ENCODE measurements around the gene UBE2O.

The UBE2O gene

GRCh38 chr17:76499267-76499667 lies 46.3 kb upstream of the UBE2O start:
- CTCF ChIA-PET, result interaction anchor here (0.6 to 3.6 kb wide), 13 partner anchors 11 to 423 kb away, joined by 3 to 15 read pairs (median 3); partner anchors contain the start of gene AANAT
- no peaks in the 10 kb centered on the region for H3K36me3 ChIP-seq (ENCODE audit: control insufficient read depth in 2 of 2, insufficient read depth in 1 of 2, low read length in 2 of 2)
- no peak overlapping the region for H3K4me3 ChIP-seq (ENCODE audit: low read depth, low read length)
- peaks cover 21% of the 10 kb centered on the region for H3K4me1 ChIP-seq (ENCODE audit: control insufficient read depth, insufficient read depth, low read length)
- H3K9me3 ChIP-seq (ENCODE audit: control insufficient read depth, insufficient read depth, low read depth, low read length), result no peaks in the 10 kb centered on the region
- POLR2A ChIA-PET, result interaction anchor here (0.6 to 1.0 kb wide), 4 partner anchors 84 to 172 kb away, joined by 3 to 8 read pairs (median 4); partner anchors contain the start of gene PRPSAP1
- no peak overlapping the region for H3K27ac ChIP-seq (ENCODE audit: extremely low read depth, low read depth, low read length)
- TF ChIP-seq GLI2 (tag by site-specific recombination; IDR thresholded peaks at IDR 0.05; ENCODE audit: borderline replicate concordance, low read depth) (no peak), ZBTB44 (tag by site-specific recombination; IDR thresholded peaks at IDR 0.05) (no peak), ZBTB20 (tag by site-specific recombination; IDR thresholded peaks at IDR 0.05) (peak; percentile 15; the same call in 1 of the 2 replicates), PRDM1 (tag by site-specific recombination; IDR thresholded peaks at IDR 0.05) (no peak), ZNF335 (tag by site-specific recombination; conservative IDR thresholded peaks at IDR 0.05) (no peak), ZNF792 (tag by site-specific recombination; IDR thresholded peaks at IDR 0.05) (no peak), ZNF558 (tag by site-specific recombination; IDR thresholded peaks at IDR 0.05) (no peak), TRIM28 (IDR thresholded peaks at IDR 0.05; ENCODE audit: borderline replicate concordance, low read length) (no peak), EGR2 (tag by site-specific recombination; IDR thresholded peaks at IDR 0.05; ENCODE audit: low read depth) (no peak), ZNF423 (tag by site-specific recombination; IDR thresholded peaks at IDR 0.05) (no peak), ZNF18 (tag by site-specific recombination; IDR thresholded peaks at IDR 0.05) (no peak), ZNF692 (tag by site-specific recombination; IDR thresholded peaks at IDR 0.05) (no peak), KLF1 (tag by site-specific recombination; IDR thresholded peaks at IDR 0.05) (no peak), KLF17 (tag by site-specific recombination; IDR thresholded peaks at IDR 0.05) (peak; percentile 53; the same call in 1 of the 2 replicates), ZSCAN4 (tag by site-specific recombination; IDR thresholded peaks at IDR 0.05) (no peak), GLIS2 (tag by site-specific recombination; IDR thresholded peaks at IDR 0.05) (peak; percentile 83), ZBTB26 (tag by site-specific recombination; optimal IDR thresholded peaks at IDR 0.05) (no peak), ZNF48 (tag by site-specific recombination; IDR thresholded peaks at IDR 0.05) (no peak), WT1 (tag by site-specific recombination; IDR thresholded peaks at IDR 0.05) (no peak), ZIC2 (tag by site-specific recombination; IDR thresholded peaks at IDR 0.05) (peak; percentile 63), ZNF202 (tag by site-specific recombination; IDR thresholded peaks at IDR 0.05; ENCODE audit: borderline replicate concordance) (no peak), REST (tag by site-specific recombination; IDR thresholded peaks at IDR 0.05) (no peak), ZNF549 (tag by site-specific recombination; IDR thresholded peaks at IDR 0.05) (no peak), ZNF112 (tag by site-specific recombination; IDR thresholded peaks at IDR 0.05) (no peak), ZNF114 (tag by site-specific recombination; IDR thresholded peaks at IDR 0.05) (no peak), TCF7L2 (IDR thresholded peaks at IDR 0.05; ENCODE audit: borderline replicate concordance, low read depth, low read length) (no peak), REPIN1 (tag by site-specific recombination; IDR thresholded peaks at IDR 0.05; ENCODE audit: low read depth) (no peak), ZBTB17 (tag by site-specific recombination; IDR thresholded peaks at IDR 0.05) (no peak)
